Medulla oblongata (tissue), 1 donor: ENCODE results near the gene SLC35F4.
"Not testable (repeated sequence)": the region's sequence is repeated elsewhere in the genome, so short reads cannot be mapped to it uniquely, and the experiment has no call there.

Experiments
- DNase-seq: peaks from one replicate; pipeline ENCODE4 v3.0.0-alpha.2; 2015; ENCODE audit errors: extremely low spot score

Gene SLC35F4

GRCh38 chr14:57729208-57730187, 136.4 kb downstream of the SLC35F4 start:
- peak; percentile 21 for DNase-seq

GRCh38 chr14:57725399-57726077, 140.4 kb downstream of the SLC35F4 start:
- no peak for DNase-seq

- DNase-seq, result not testable (repeated sequence)
Observed at GRCh38 chr14:57722141-57722540, 143.8 kb downstream of the SLC35F4 start.

GRCh38 chr14:57714487-57714931, 151.4 kb downstream of the SLC35F4 start:
- no peak for DNase-seq

GRCh38 chr14:57712698-57713097, 153.2 kb downstream of the SLC35F4 start:
- no peak for DNase-seq

- DNase-seq, result no peak
Observed at GRCh38 chr14:57712102-57712501, 153.8 kb downstream of the SLC35F4 start.

- DNase-seq, result no peak
Observed at GRCh38 chr14:57709909-57710308, 156.0 kb downstream of the SLC35F4 start.

- DNase-seq, result not testable (repeated sequence)
Observed at GRCh38 chr14:57709086-57709485, 156.8 kb downstream of the SLC35F4 start.

- DNase-seq, result no peak
Observed at GRCh38 chr14:57707219-57707618, 158.7 kb downstream of the SLC35F4 start.

- DNase-seq, result no peak
Observed at GRCh38 chr14:57704763-57705162, 161.1 kb downstream of the SLC35F4 start.

- no peak for DNase-seq
Observed at GRCh38 chr14:57699947-57700346, 165.9 kb downstream of the SLC35F4 start.

GRCh38 chr14:57692671-57693070, 173.2 kb downstream of the SLC35F4 start:
- DNase-seq, result peak; percentile 10

- no peak for DNase-seq
Observed at GRCh38 chr14:57687416-57687815, 178.5 kb downstream of the SLC35F4 start.

GRCh38 chr14:57686304-57686703, 179.6 kb downstream of the SLC35F4 start:
- DNase-seq, result peak; percentile 68

GRCh38 chr14:57671021-57671420, 194.9 kb downstream of the SLC35F4 start:
- DNase-seq, result no peak

- DNase-seq, result no peak
Observed at GRCh38 chr14:57660208-57660607, 205.7 kb downstream of the SLC35F4 start.

- DNase-seq, result peak; percentile 28
Observed at GRCh38 chr14:57659052-57659451, 206.8 kb downstream of the SLC35F4 start.

- no peak for DNase-seq
Observed at GRCh38 chr14:57657487-57657886, 208.4 kb downstream of the SLC35F4 start.

- no peak for DNase-seq
Observed at GRCh38 chr14:57656853-57657252, 209.0 kb downstream of the SLC35F4 start.

GRCh38 chr14:57652769-57653168, 213.1 kb downstream of the SLC35F4 start:
- DNase-seq, result no peak

- DNase-seq, result no peak
Observed at GRCh38 chr14:57641776-57642175, 224.1 kb downstream of the SLC35F4 start.

GRCh38 chr14:57640036-57640435, 225.9 kb downstream of the SLC35F4 start:
- DNase-seq, result no peak

GRCh38 chr14:57637901-57638300, 228.0 kb downstream of the SLC35F4 start:
- DNase-seq, result no peak
